ENCODE measurements around the gene ARHGEF17. TPM values are rescaled to one million over a fixed set of nuclear protein-coding genes. Genes with fewer than 3 reads are reported as not detected.

ARHGEF17 gene
- polyA plus RNA-seq, 4 donors, result 0.67 to 54.8 (median 6.5) TPM

- H3K9me3 ChIP-seq (ENCODE audit: control insufficient read depth in 2 of 2, insufficient read depth in 1 of 2, low read depth in 1 of 2, low read length in 1 of 2), result no peaks in the 10 kb centered on the region
- FAIRE-seq (no peak), DNase-seq (no peak)
- no peak overlapping the region for H3K4me3 ChIP-seq (ENCODE audit: low read depth in 1 of 3, low read length in 3 of 3)
- WGBS, 3 donors, result 82 to 89% (median 87%) methylated on average over 3 of the region's 3 CpGs
- peaks cover 0 to 7% (median 0%) of the 10 kb centered on the region in 3 donors for H3K36me3 ChIP-seq (ENCODE audit: control insufficient read depth in 3 of 3, insufficient read depth in 2 of 3, low read depth in 1 of 3, low read length in 3 of 3)
- H3K4me1 ChIP-seq (ENCODE audit: control insufficient read depth in 3 of 3, insufficient read depth in 2 of 3, low read depth in 1 of 3, low read length in 2 of 3), result peaks cover 2 to 43% (median 10%) of the 10 kb centered on the region in 3 donors
- no peak overlapping the region for H3K27ac ChIP-seq (ENCODE audit: low read depth in 1 of 3, low read length in 2 of 3)
- H3K27me3 ChIP-seq (ENCODE audit: control insufficient read depth in 3 of 3, insufficient read depth in 3 of 3, low read length in 3 of 3), result peaks cover 0 to 2% (median 0%) of the 10 kb centered on the region in 3 donors
These were observed 42.0 kb upstream of the ARHGEF17 start for GRCh38 chr11:73265853-73266645.

GRCh38 chr11:73266646-73267020 lies 41.4 kb upstream of the ARHGEF17 start:
- 77 to 87% (median 82%) methylated on average over 4 of the region's 4 CpGs for WGBS, 3 donors
- peaks cover 0 to 7% (median 0%) of the 10 kb centered on the region in 3 donors for H3K36me3 ChIP-seq (ENCODE audit: control insufficient read depth in 3 of 3, insufficient read depth in 2 of 3, low read depth in 1 of 3, low read length in 3 of 3)
- peaks cover 2 to 46% (median 10%) of the 10 kb centered on the region in 3 donors for H3K4me1 ChIP-seq (ENCODE audit: control insufficient read depth in 3 of 3, insufficient read depth in 2 of 3, low read depth in 1 of 3, low read length in 2 of 3)
- no peaks in the 10 kb centered on the region for H3K9me3 ChIP-seq (ENCODE audit: control insufficient read depth in 2 of 2, insufficient read depth in 1 of 2, low read depth in 1 of 2, low read length in 1 of 2)
- no peak for FAIRE-seq
- no peak overlapping the region for H3K4me3 ChIP-seq (ENCODE audit: low read depth in 1 of 3, low read length in 3 of 3)
- H3K27me3 ChIP-seq (ENCODE audit: control insufficient read depth in 3 of 3, insufficient read depth in 3 of 3, low read length in 3 of 3), result peaks cover 0 to 2% (median 0%) of the 10 kb centered on the region in 3 donors
- no peak for DNase-seq
- peak overlapping the region in 1 of 3 donors; percentile 4 for H3K27ac ChIP-seq (ENCODE audit: low read depth in 1 of 3, low read length in 2 of 3)

DNA sequence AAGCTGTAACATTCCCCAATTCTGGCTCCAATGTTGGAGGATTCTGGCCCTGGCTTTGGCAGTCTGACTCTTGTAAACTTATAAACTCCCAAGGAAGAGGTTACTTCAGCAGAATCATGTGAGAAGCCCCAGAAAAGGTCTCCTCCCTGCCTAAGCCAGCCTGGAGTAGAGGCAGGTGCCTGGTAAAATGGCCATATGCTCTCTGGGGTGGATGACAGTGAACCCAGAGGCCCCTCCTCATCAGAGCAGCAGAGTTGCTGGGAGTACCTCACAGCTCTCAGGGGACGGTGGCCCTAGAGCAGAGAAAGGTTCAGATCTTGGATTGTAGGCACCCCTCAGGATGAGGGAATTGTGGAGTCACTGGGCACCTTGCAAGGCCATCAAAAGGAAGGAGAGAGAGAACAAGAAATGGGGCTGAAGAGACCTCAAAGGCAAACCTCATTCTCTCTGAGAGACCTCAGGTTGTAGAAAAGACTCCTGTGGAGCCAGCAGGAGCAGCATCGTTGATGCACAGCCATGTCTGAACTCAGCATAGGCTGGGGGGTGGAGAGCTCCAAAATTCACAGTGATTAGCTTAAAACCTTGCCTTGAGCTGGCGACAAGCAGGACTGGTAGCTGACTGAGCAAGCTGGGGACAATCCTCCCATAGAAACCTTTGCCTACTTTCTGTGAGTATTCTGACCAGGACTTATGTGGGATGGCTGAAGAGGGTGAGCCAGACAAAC lies 40.8 kb upstream of the ARHGEF17 start:
- no peak overlapping the region for H3K4me3 ChIP-seq (ENCODE audit: low read depth in 1 of 3, low read length in 3 of 3)
- peaks cover 2 to 52% (median 15%) of the 10 kb centered on the region in 3 donors for H3K4me1 ChIP-seq (ENCODE audit: control insufficient read depth in 3 of 3, insufficient read depth in 2 of 3, low read depth in 1 of 3, low read length in 2 of 3)
- FAIRE-seq, result no peak
- no peak overlapping the region for H3K27ac ChIP-seq (ENCODE audit: low read depth in 1 of 3, low read length in 2 of 3)
- H3K27me3 ChIP-seq (ENCODE audit: control insufficient read depth in 3 of 3, insufficient read depth in 3 of 3, low read length in 3 of 3), result peaks cover 0 to 2% (median 0%) of the 10 kb centered on the region in 3 donors
- DNase-seq, result no peak
- H3K9me3 ChIP-seq (ENCODE audit: control insufficient read depth in 2 of 2, insufficient read depth in 1 of 2, low read depth in 1 of 2, low read length in 1 of 2), result no peaks in the 10 kb centered on the region
- peaks cover 0 to 9% (median 0%) of the 10 kb centered on the region in 3 donors for H3K36me3 ChIP-seq (ENCODE audit: control insufficient read depth in 3 of 3, insufficient read depth in 2 of 3, low read depth in 1 of 3, low read length in 3 of 3)
- WGBS, 3 donors, result 73 to 81% (median 81%) methylated on average over 3 of the region's 3 CpGs

GRCh38 chr11:73267906-73268540 lies 40.1 kb upstream of the ARHGEF17 start:
- no peak for DNase-seq
- peaks cover 2 to 59% (median 19%) of the 10 kb centered on the region in 3 donors for H3K4me1 ChIP-seq (ENCODE audit: control insufficient read depth in 3 of 3, insufficient read depth in 2 of 3, low read depth in 1 of 3, low read length in 2 of 3)
- no peak overlapping the region for H3K4me3 ChIP-seq (ENCODE audit: low read depth in 1 of 3, low read length in 3 of 3)
- no peaks in the 10 kb centered on the region for H3K9me3 ChIP-seq (ENCODE audit: control insufficient read depth in 2 of 2, insufficient read depth in 1 of 2, low read depth in 1 of 2, low read length in 1 of 2)
- FAIRE-seq, result no peak
- peaks cover 0 to 16% (median 0%) of the 10 kb centered on the region in 3 donors for H3K36me3 ChIP-seq (ENCODE audit: control insufficient read depth in 3 of 3, insufficient read depth in 2 of 3, low read depth in 1 of 3, low read length in 3 of 3)
- peaks cover 0 to 2% (median 0%) of the 10 kb centered on the region in 3 donors for H3K27me3 ChIP-seq (ENCODE audit: control insufficient read depth in 3 of 3, insufficient read depth in 3 of 3, low read length in 3 of 3)
- H3K27ac ChIP-seq (ENCODE audit: low read depth in 1 of 3, low read length in 2 of 3), result no peak overlapping the region
- 90 to 91% (median 90%) methylated on average over 8 of the region's 8 CpGs for WGBS, 3 donors

DNA sequence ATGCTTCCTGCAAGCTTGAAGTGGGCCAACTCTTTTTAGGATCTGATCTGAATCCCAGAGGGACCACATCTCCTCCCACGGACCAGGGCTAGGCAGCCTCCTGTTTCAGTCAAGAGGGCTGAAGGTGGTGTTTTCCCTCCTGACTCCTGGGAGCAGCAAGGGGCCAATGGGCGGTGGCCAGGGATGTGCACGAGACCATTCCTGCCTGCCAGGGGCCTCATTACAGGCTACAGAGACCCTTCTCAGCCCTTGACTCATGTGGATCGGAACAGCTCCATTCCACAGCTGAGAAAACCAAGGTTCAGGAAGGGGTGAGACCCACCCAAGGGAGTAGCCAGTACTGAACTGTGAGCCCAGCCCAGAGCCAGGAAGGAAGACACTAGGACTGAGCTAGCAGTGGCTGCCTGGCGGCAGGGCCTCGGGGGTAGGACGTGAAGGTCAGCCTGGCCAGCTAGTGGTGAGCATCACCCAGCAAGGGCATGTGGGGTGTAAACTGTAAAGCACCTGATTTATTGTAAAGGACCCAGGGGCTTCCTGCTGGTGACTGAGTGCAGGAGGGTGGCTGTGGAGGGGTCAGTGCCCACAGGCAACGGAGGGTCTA lies 39.3 kb upstream of the ARHGEF17 start:
- peaks cover 0 to 2% (median 0%) of the 10 kb centered on the region in 3 donors for H3K27me3 ChIP-seq (ENCODE audit: control insufficient read depth in 3 of 3, insufficient read depth in 3 of 3, low read length in 3 of 3)
- H3K9me3 ChIP-seq (ENCODE audit: control insufficient read depth in 2 of 2, insufficient read depth in 1 of 2, low read depth in 1 of 2, low read length in 1 of 2), result no peaks in the 10 kb centered on the region
- no peak overlapping the region for H3K4me3 ChIP-seq (ENCODE audit: low read depth in 1 of 3, low read length in 3 of 3)
- H3K27ac ChIP-seq (ENCODE audit: low read depth in 1 of 3, low read length in 2 of 3), result peak overlapping the region in 1 of 3 donors; percentile 88
- DNase-seq (no peak), FAIRE-seq (no peak)
- peaks cover 5 to 67% (median 19%) of the 10 kb centered on the region in 3 donors for H3K4me1 ChIP-seq (ENCODE audit: control insufficient read depth in 3 of 3, insufficient read depth in 2 of 3, low read depth in 1 of 3, low read length in 2 of 3)
- H3K36me3 ChIP-seq (ENCODE audit: control insufficient read depth in 3 of 3, insufficient read depth in 2 of 3, low read depth in 1 of 3, low read length in 3 of 3), result peaks cover 0 to 16% (median 0%) of the 10 kb centered on the region in 3 donors
- WGBS, 3 donors, result 78 to 87% (median 83%) methylated on average over 8 of the region's 8 CpGs

GRCh38 chr11:73269459-73270015 lies 38.5 kb upstream of the ARHGEF17 start:
- peak overlapping the region in 2 of 3 donors; percentile 17 to 88 for H3K27ac ChIP-seq (ENCODE audit: low read depth in 1 of 3, low read length in 2 of 3)
- 45 to 66% (median 45%) methylated on average over 7 of the region's 7 CpGs for WGBS, 3 donors
- H3K36me3 ChIP-seq (ENCODE audit: control insufficient read depth in 3 of 3, insufficient read depth in 2 of 3, low read depth in 1 of 3, low read length in 3 of 3), result peaks cover 0 to 17% (median 0%) of the 10 kb centered on the region in 3 donors
- no peaks in the 10 kb centered on the region for H3K9me3 ChIP-seq (ENCODE audit: control insufficient read depth in 2 of 2, insufficient read depth in 1 of 2, low read depth in 1 of 2, low read length in 1 of 2)
- peaks cover 0 to 2% (median 0%) of the 10 kb centered on the region in 3 donors for H3K27me3 ChIP-seq (ENCODE audit: control insufficient read depth in 3 of 3, insufficient read depth in 3 of 3, low read length in 3 of 3)
- peak in 1 of 2 donors; percentile 88 for DNase-seq
- FAIRE-seq, result no peak
- H3K4me1 ChIP-seq (ENCODE audit: control insufficient read depth in 3 of 3, insufficient read depth in 2 of 3, low read depth in 1 of 3, low read length in 2 of 3), result peaks cover 5 to 75% (median 19%) of the 10 kb centered on the region in 3 donors
- H3K4me3 ChIP-seq (ENCODE audit: low read depth in 1 of 3, low read length in 3 of 3), result peak overlapping the region in 1 of 3 donors; percentile 1

GRCh38 chr11:73270016-73270854 lies 37.8 kb upstream of the ARHGEF17 start:
- no peak for FAIRE-seq
- H3K27ac ChIP-seq (ENCODE audit: low read depth in 1 of 3, low read length in 2 of 3), result peak overlapping the region; percentile 5 to 88 (median 17)
- H3K27me3 ChIP-seq (ENCODE audit: control insufficient read depth in 3 of 3, insufficient read depth in 3 of 3, low read length in 3 of 3), result no peaks in the 10 kb centered on the region
- 55 to 78% (median 68%) methylated on average over 7 of the region's 7 CpGs for WGBS, 3 donors
- no peak for DNase-seq
- H3K4me3 ChIP-seq (ENCODE audit: low read depth in 1 of 3, low read length in 3 of 3), result peak overlapping the region in 1 of 3 donors; percentile 1
- H3K4me1 ChIP-seq (ENCODE audit: control insufficient read depth in 3 of 3, insufficient read depth in 2 of 3, low read depth in 1 of 3, low read length in 2 of 3), result peaks cover 5 to 77% (median 19%) of the 10 kb centered on the region in 3 donors
- no peaks in the 10 kb centered on the region for H3K9me3 ChIP-seq (ENCODE audit: control insufficient read depth in 2 of 2, insufficient read depth in 1 of 2, low read depth in 1 of 2, low read length in 1 of 2)
- peaks cover 0 to 24% (median 0%) of the 10 kb centered on the region in 3 donors for H3K36me3 ChIP-seq (ENCODE audit: control insufficient read depth in 3 of 3, insufficient read depth in 2 of 3, low read depth in 1 of 3, low read length in 3 of 3)

Data from small intestine (tissue), 7 donors.